Panc1 (cell line): Measurements from ENCODE around the gene INSYN2B. TPM values are rescaled to one million over a fixed set of nuclear protein-coding genes. Genes with fewer than 3 reads are reported as not detected.

Source experiments
- ATAC-seq: fragments of 200-7000 bp; cut with Tn5 transposase; 2 replicates; pipeline ENCODE4 v1.9.1; 2020; ENCODE audit warnings: mild to moderate bottlenecking, moderate library complexity
- BruUV-seq: library from RNA; stranded (reverse); fragments of 400-500 nt; replicated peaks from 2 replicates; lab custom pipeline; 2021; lab: Mats Ljungman, UMichigan
- CTCF ChIA-PET: fragments of 300-600 bp; sonication (Branson Sonifier 250); formaldehyde crosslinking; loops from one replicate; lab custom pipeline; 2022; ENCODE audit warnings: antibody characterized with exemption; lab: Charles Lee
- POLR2A ChIA-PET: fragments of 300-600 bp; sonication (Branson Sonifier 250); formaldehyde crosslinking; loops from one replicate; lab custom pipeline; 2022; ENCODE audit warnings: antibody characterized with exemption; lab: Charles Lee
- DNase-seq: peaks from one replicate; pipeline ENCODE4 v3.0.0-alpha.2; 2010; ENCODE audit warnings: low read depth, low spot score
- H3K27ac ChIP-seq: 2 replicates; pipeline ENCODE4 v1.5.1; 2011; ENCODE audit warnings: mild to moderate bottlenecking, low read length, inconsistent platforms
- H3K27me3 ChIP-seq: fragments of 200-500 bp; sonication (Bioruptor generic); 2 replicates; pipeline ENCODE4 v1.6.0; 2014; ENCODE audit warnings: low read length, inconsistent platforms; ENCODE audit not compliant: control insufficient read depth, insufficient read depth
- H3K36me3 ChIP-seq: fragments of 200-500 bp; sonication (Bioruptor generic); 2 replicates; pipeline ENCODE4 v1.5.1; 2014; ENCODE audit warnings: inconsistent platforms, mild to moderate bottlenecking, low read length, moderate library complexity; ENCODE audit not compliant: control insufficient read depth, insufficient read depth
- H3K4me1 ChIP-seq: 2 replicates; pipeline ENCODE4 v1.5.1; 2011; ENCODE audit warnings: inconsistent platforms, mild to moderate bottlenecking, low read length, moderate library complexity; ENCODE audit not compliant: control insufficient read depth, insufficient read depth
- H3K4me3 ChIP-seq, 2 experiments: 2 replicates each; pipeline ENCODE4 v1.5.1; 2011 to 2012; ENCODE audit warnings: low read depth in 2 of 2, low read length in 2 of 2, mild to moderate bottlenecking in 2 of 2, inconsistent platforms in 1 of 2, moderate library complexity in 1 of 2
- H3K9me3 ChIP-seq: fragments of 200-500 bp; sonication (Bioruptor generic); 2 replicates; pipeline ENCODE4 v1.5.1; 2014; ENCODE audit warnings: low read depth, mild to moderate bottlenecking, inconsistent platforms, low read length, moderate library complexity; ENCODE audit not compliant: control insufficient read depth, insufficient read depth
- CTCF ChIP-seq: fragments of 450-650 bp; IDR thresholded peaks from 2 replicates; pipeline ENCODE4 v1.5.1; 2017; ENCODE audit warnings: mild to moderate bottlenecking
- POLR2AphosphoS5 ChIP-seq: IDR thresholded peaks from 2 replicates; pipeline ENCODE4 v1.6.1; 2012; ENCODE audit warnings: mild to moderate bottlenecking, low read depth, low read length, moderate library complexity
- SIN3A ChIP-seq: IDR thresholded peaks from 2 replicates; pipeline ENCODE4 v1.6.1; 2012; ENCODE audit warnings: low read depth, mild to moderate bottlenecking, low read length, moderate library complexity, borderline replicate concordance; ENCODE audit not compliant: insufficient read depth
- TCF7L2 ChIP-seq: IDR thresholded peaks from 2 replicates; pipeline ENCODE4 v1.6.1; 2011; ENCODE audit warnings: mild to moderate bottlenecking, low read depth, low read length, inconsistent platforms
- in situ Hi-C: cut with HindIII; loops from 2 replicates; pipeline ENCODE4 v1.10.0; 2016; ENCODE audit warnings: low sequenced_read_pairs, low pct_unique_long_range_greater_than_20kb
- intact Hi-C: fragments of 100-400 bp; cut with micrococcal nuclease; formaldehyde crosslinking; loops from one replicate; pipeline ENCODE4 v1.10.0; 2022; ENCODE audit not compliant: unreplicated experiment
- total RNA-seq: library from RNA; stranded (reverse); gene quantifications from one replicate; pipeline ENCODE4 v1.2.1, GENCODE V29; 2021; ENCODE audit not compliant: unreplicated experiment
- TF ChIP-seq, protein P1 (sequence below), 2 experiments: IDR thresholded peaks; 2 replicates each; pipeline ENCODE4 v1.6.1; 2011 to 2012; ENCODE audit warnings: low read depth in 2 of 2, control low read depth in 1 of 2, low read length in 1 of 2, mild to moderate bottlenecking in 1 of 2, moderate library complexity in 1 of 2; ENCODE audit not compliant: insufficient read depth in 1 of 2

INSYN2B gene
- total RNA-seq, 1 experiment from 2014 or later: 0.28 TPM

DNA sequence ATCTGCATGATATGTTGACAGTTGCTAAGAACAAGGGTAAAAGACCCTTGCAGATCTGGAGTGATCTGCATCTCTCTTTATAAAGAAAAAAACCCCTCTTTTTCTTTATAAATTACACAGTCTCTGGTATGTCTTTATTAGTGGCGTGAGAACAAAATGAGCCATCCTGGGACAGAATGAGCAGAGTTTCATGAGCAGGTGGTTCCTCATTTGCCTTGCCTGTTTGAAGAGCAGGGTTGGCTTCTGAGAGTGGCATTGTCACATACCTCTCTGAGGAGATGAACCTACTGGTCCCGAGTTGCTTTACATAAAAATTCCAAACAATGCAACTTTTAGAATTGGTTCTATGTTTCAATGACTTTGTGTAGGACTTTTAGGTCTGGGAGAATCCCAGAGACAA is 94.3 kb downstream of the INSYN2B start:
- CTCF ChIA-PET: no interaction called here
- Histone ChIP-seq H3K27me3 (no peaks in the 10 kb centered on the region), H3K9me3 (no peaks in the 10 kb centered on the region), H3K4me1 (no peaks in the 10 kb centered on the region), H3K4me3 (no peak overlapping the region), H3K36me3 (no peaks in the 10 kb centered on the region), H3K27ac (no peak overlapping the region)
- BruUV-seq: no TSS peak
- POLR2A ChIA-PET: no interaction called here
- intact Hi-C loops (no loop called here), in situ Hi-C loops (no loop called here)
- DNase-seq (no peak), ATAC-seq (no peak)
- TF ChIP-seq POLR2AphosphoS5 (no peak), SIN3A (no peak), CTCF (no peak), TCF7L2 (no peak)
- TF ChIP-seq, protein P1, sequence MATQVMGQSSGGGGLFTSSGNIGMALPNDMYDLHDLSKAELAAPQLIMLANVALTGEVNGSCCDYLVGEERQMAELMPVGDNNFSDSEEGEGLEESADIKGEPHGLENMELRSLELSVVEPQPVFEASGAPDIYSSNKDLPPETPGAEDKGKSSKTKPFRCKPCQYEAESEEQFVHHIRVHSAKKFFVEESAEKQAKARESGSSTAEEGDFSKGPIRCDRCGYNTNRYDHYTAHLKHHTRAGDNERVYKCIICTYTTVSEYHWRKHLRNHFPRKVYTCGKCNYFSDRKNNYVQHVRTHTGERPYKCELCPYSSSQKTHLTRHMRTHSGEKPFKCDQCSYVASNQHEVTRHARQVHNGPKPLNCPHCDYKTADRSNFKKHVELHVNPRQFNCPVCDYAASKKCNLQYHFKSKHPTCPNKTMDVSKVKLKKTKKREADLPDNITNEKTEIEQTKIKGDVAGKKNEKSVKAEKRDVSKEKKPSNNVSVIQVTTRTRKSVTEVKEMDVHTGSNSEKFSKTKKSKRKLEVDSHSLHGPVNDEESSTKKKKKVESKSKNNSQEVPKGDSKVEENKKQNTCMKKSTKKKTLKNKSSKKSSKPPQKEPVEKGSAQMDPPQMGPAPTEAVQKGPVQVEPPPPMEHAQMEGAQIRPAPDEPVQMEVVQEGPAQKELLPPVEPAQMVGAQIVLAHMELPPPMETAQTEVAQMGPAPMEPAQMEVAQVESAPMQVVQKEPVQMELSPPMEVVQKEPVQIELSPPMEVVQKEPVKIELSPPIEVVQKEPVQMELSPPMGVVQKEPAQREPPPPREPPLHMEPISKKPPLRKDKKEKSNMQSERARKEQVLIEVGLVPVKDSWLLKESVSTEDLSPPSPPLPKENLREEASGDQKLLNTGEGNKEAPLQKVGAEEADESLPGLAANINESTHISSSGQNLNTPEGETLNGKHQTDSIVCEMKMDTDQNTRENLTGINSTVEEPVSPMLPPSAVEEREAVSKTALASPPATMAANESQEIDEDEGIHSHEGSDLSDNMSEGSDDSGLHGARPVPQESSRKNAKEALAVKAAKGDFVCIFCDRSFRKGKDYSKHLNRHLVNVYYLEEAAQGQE (IDR thresholded peaks at IDR 0.05; ENCODE audit: insufficient read depth in 1 of 2, low read depth in 2 of 2, low read length in 1 of 2): no peak

GRCh38 chr5:169881702-169882303 is 98.5 kb downstream of the INSYN2B start:
- no peaks in the 10 kb centered on the region for H3K4me1 ChIP-seq
- no peaks in the 10 kb centered on the region for H3K9me3 ChIP-seq
- no peak overlapping the region for H3K4me3 ChIP-seq
- H3K27me3 ChIP-seq: no peaks in the 10 kb centered on the region
- no TSS peak for BruUV-seq
- POLR2A ChIA-PET: no interaction called here
- intact Hi-C loops: no loop called here
- TF ChIP-seq TCF7L2 (no peak), SIN3A (no peak), POLR2AphosphoS5 (no peak), CTCF (no peak)
- TF ChIP-seq, protein P1 (IDR thresholded peaks at IDR 0.05; ENCODE audit: insufficient read depth in 1 of 2, low read depth in 2 of 2, low read length in 1 of 2): no peak
- CTCF ChIA-PET: no interaction called here
- H3K36me3 ChIP-seq: no peaks in the 10 kb centered on the region
- ATAC-seq (no peak), DNase-seq (no peak)
- in situ Hi-C loops: no loop called here
- no peak overlapping the region for H3K27ac ChIP-seq
